A549 (cell line): Measurements from ENCODE around the gene LTBP4.

Source experiments
- CTCF ChIP-seq: fragments of >200 bp; sonication (Bioruptor Twin); formaldehyde crosslinking; IDR thresholded peaks from 3 replicates; pipeline ENCODE4 v1.5.1; 2016
- EP300 ChIP-seq, 2 experiments: fragments of >200 bp; sonication (Bioruptor Twin); formaldehyde crosslinking; IDR thresholded peaks; 2 replicates in 1 of 2; 3 replicates in 1 of 2; pipeline ENCODE4 v1.6.1; 2016 to 2017
- PBX3 ChIP-seq: IDR thresholded peaks from 2 replicates; pipeline ENCODE4 v1.6.1; 2012
- RAD21 ChIP-seq, 2 experiments: fragments of >200 bp in 1 of 2; sonication (Bioruptor Twin) in 1 of 2; formaldehyde crosslinking in 1 of 2; IDR thresholded peaks in 1 of 2; conservative IDR thresholded peaks in 1 of 2; 2 replicates in 1 of 2; 3 replicates in 1 of 2; pipeline ENCODE4 v1.6.1; 2012 to 2018; ENCODE audit warnings: inconsistent platforms in 1 of 2
- RCOR1 ChIP-seq: fragments of 150-350 bp; IDR thresholded peaks from 2 replicates; pipeline ENCODE4 v1.6.1; 2014; ENCODE audit warnings: antibody characterized with exemption, low read length, low read depth
- REST ChIP-seq: fragments of 200-600 bp; sonication (generic); IDR thresholded peaks from 2 replicates; pipeline ENCODE4 v1.6.1; 2016; ENCODE audit warnings: antibody characterized with exemption, mild to moderate bottlenecking, moderate library complexity
- SREBF2 ChIP-seq: fragments of 450-650 bp; IDR thresholded peaks from 2 replicates; pipeline ENCODE4 v1.6.1; 2014; ENCODE audit warnings: mild to moderate bottlenecking, moderate library complexity
- ZFP36 ChIP-seq: fragments of 450-650 bp; IDR thresholded peaks from 2 replicates; pipeline ENCODE4 v1.6.1; 2014; ENCODE audit warnings: borderline replicate concordance; ENCODE audit not compliant: partially characterized antibody

GRCh38 chr19:40561947-40562346 lies 39.2 kb upstream of the LTBP4 start:
- TF ChIP-seq ZFP36 (no peak), PBX3 (no peak), RCOR1 (no peak), EP300 (IDR thresholded peaks at IDR 0.05) (no peak), REST (no peak), SREBF2 (no peak), CTCF (no peak), RAD21 (conservative IDR thresholded peaks at IDR 0.05 in 1 of 2, IDR thresholded peaks at IDR 0.05 in 1 of 2) (no peak)
